ENCODE measurements around the gene COL6A1. TPM values are rescaled to one million over a fixed set of nuclear protein-coding genes. Genes with fewer than 3 reads are reported as not detected.

Gene COL6A1
- total RNA-seq, 1 donor from 2014 or later = 270 TPM

DNA sequence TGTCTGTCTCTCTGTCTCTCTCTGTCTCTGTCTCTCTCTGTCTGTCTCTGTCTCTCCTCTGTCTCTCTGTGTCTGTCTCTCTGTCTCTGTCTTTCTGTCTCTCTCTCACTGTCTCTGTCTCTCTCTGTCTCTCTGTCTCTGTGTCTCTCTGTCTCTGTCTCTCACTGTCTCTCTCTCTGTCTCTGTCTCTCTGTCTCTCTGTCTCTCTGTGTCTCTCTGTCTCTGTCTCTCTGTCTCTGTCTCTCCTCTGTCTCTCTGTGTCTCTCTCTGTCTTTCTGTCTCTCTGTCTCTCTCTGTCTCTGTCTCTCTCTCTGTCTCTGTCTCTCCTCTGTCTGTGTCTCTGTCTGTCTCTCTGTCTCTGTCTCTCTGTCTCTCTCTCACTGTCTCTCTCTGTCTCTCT, 873 bp upstream of the COL6A1 start:
- Histone ChIP-seq H3K27me3 (ENCODE audit: control insufficient read depth in 3 of 3, insufficient read depth in 3 of 3, low read length in 3 of 3) (peaks cover 0 to 9% (median 2%) of the 10 kb centered on the region in 3 donors), H3K36me3 (ENCODE audit: control insufficient read depth in 3 of 3, insufficient read depth in 3 of 3, low read length in 3 of 3) (peaks cover 0 to 13% (median 13%) of the 10 kb centered on the region in 3 donors), H3K27ac (ENCODE audit: low read depth, low read length) (peak overlapping the region; percentile 86), H3K4me3 (ENCODE audit: low read length in 3 of 3) (peak overlapping the region; percentile 58 to 76 (median 59)), H3K4me1 (ENCODE audit: control insufficient read depth in 3 of 3, insufficient read depth in 3 of 3, low read length in 3 of 3) (peaks cover 16 to 22% (median 19%) of the 10 kb centered on the region in 3 donors), H3K9me3 (ENCODE audit: control insufficient read depth in 3 of 3, low read length in 3 of 3) (no peaks in the 10 kb centered on the region), H3K9ac (ENCODE audit: low read depth in 1 of 3, low read length in 3 of 3) (peak overlapping the region; percentile 52 to 79 (median 77))

- Histone ChIP-seq H3K4me1 (ENCODE audit: control insufficient read depth in 3 of 3, insufficient read depth in 3 of 3, low read length in 3 of 3) (peaks cover 16 to 27% (median 22%) of the 10 kb centered on the region in 3 donors), H3K4me3 (ENCODE audit: low read length in 3 of 3) (peak overlapping the region; percentile 72 to 86 (median 73)), H3K27me3 (ENCODE audit: control insufficient read depth in 3 of 3, insufficient read depth in 3 of 3, low read length in 3 of 3) (peaks cover 0 to 9% (median 0%) of the 10 kb centered on the region in 3 donors), H3K9me3 (ENCODE audit: control insufficient read depth in 3 of 3, low read length in 3 of 3) (no peaks in the 10 kb centered on the region), H3K9ac (ENCODE audit: low read depth in 1 of 3, low read length in 3 of 3) (peak overlapping the region; percentile 62 to 89 (median 72)), H3K27ac (ENCODE audit: low read depth, low read length) (peak overlapping the region; percentile 69), H3K36me3 (ENCODE audit: control insufficient read depth in 3 of 3, insufficient read depth in 3 of 3, low read length in 3 of 3) (peaks cover 2 to 24% (median 20%) of the 10 kb centered on the region in 3 donors)
Observed at GRCh38 chr21:45982092-45982757, 655 bp downstream of the COL6A1 start.

DNA sequence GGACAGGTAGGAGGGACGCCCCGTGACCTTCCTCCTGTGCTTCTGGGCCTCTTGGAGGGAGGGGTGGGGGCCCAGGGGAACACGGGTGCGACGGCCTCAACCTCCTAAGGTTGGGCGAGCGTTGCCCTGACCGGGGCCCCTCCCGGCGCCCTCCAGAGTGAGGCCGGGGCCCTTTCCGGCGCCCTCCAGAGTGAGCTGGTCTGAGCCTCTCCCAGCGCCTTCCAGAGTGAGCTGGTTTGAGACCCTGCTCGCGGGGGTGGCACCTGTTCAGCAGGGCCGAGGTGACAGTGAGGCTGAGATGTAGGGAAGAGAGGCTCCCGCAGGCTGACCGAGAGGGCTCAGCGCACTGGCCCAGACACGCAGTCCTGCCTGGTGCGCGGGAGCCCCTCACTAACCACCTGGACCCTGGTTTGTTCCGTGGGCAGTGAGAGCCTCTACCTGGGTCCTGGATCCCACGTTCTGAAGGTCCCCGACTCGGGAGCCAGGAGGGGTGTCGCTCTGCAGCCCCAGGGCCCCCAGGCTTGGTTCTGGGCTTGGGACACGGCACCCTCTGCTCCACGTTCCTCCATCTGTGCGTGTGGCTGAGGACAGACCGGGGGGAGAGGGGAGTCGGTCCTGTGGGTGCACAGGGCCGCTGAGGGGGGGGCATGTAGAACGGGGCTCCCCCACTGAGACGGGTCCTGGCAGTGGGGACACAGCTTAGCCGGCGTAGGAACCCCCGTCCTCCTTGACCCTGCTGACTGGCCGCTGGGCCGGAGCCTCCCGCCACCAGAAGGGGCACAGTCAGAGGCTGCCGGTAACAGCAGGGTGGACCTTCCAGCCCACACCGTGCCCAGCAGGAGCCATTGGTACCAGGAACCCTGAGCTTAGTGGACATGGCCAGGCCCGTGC, 1.4 kb downstream of the COL6A1 start:
- Histone ChIP-seq H3K27ac (ENCODE audit: low read depth, low read length) (peak overlapping the region; percentile 69), H3K36me3 (ENCODE audit: control insufficient read depth in 3 of 3, insufficient read depth in 3 of 3, low read length in 3 of 3) (peaks cover 4 to 27% (median 22%) of the 10 kb centered on the region in 3 donors), H3K9me3 (ENCODE audit: control insufficient read depth in 3 of 3, low read length in 3 of 3) (no peaks in the 10 kb centered on the region), H3K9ac (ENCODE audit: low read depth in 1 of 3, low read length in 3 of 3) (peak overlapping the region; percentile 62 to 89 (median 72)), H3K4me3 (ENCODE audit: low read length in 3 of 3) (peak overlapping the region; percentile 72 to 86 (median 73)), H3K27me3 (ENCODE audit: control insufficient read depth in 3 of 3, insufficient read depth in 3 of 3, low read length in 3 of 3) (peaks cover 0 to 9% (median 0%) of the 10 kb centered on the region in 3 donors), H3K4me1 (ENCODE audit: control insufficient read depth in 3 of 3, insufficient read depth in 3 of 3, low read length in 3 of 3) (peaks cover 13 to 29% (median 20%) of the 10 kb centered on the region in 3 donors)

DNA sequence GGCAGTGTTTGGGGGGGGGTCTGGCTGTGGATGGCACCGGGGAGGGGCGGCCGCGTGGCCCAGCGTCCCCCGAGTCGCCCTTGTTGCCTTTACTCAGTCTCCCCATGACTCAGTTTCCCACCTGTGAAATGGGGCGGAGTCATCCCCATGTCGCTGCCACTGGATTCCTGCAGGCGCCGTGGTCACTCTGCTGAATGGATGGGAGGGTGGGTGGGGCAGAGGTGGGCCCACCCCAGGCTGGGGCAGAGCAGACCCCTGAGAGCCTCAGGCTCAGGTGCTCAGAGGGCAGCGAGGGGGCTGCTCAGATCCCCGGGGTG, 2.0 kb downstream of the COL6A1 start:
- Histone ChIP-seq H3K9ac (ENCODE audit: low read depth in 1 of 3, low read length in 3 of 3) (peak overlapping the region in 1 of 3 donors; percentile 89), H3K27ac (ENCODE audit: low read depth, low read length) (peak overlapping the region; percentile 54)

GRCh38 chr21:45983981-45984551, 2.5 kb downstream of the COL6A1 start:
- H3K9ac ChIP-seq (ENCODE audit: low read depth in 1 of 3, low read length in 3 of 3) = peak overlapping the region in 1 of 3 donors; percentile 62
- peaks cover 13 to 29% (median 20%) of the 10 kb centered on the region in 3 donors for H3K4me1 ChIP-seq (ENCODE audit: control insufficient read depth in 3 of 3, insufficient read depth in 3 of 3, low read length in 3 of 3)
- peaks cover 4 to 30% (median 22%) of the 10 kb centered on the region in 3 donors for H3K36me3 ChIP-seq (ENCODE audit: control insufficient read depth in 3 of 3, insufficient read depth in 3 of 3, low read length in 3 of 3)
- no peaks in the 10 kb centered on the region for H3K9me3 ChIP-seq (ENCODE audit: control insufficient read depth in 3 of 3, low read length in 3 of 3)
- H3K27me3 ChIP-seq (ENCODE audit: control insufficient read depth in 3 of 3, insufficient read depth in 3 of 3, low read length in 3 of 3) = peaks cover 0 to 9% (median 0%) of the 10 kb centered on the region in 3 donors
- H3K4me3 ChIP-seq (ENCODE audit: low read length in 3 of 3) = peak overlapping the region in 2 of 3 donors; percentile 18 to 35
- H3K27ac ChIP-seq (ENCODE audit: low read depth, low read length) = peak overlapping the region; percentile 54

More for the DNA sequence above, 2.0 kb downstream of the COL6A1 start:
- Histone ChIP-seq H3K36me3 (ENCODE audit: control insufficient read depth in 3 of 3, insufficient read depth in 3 of 3, low read length in 3 of 3) (peaks cover 4 to 29% (median 22%) of the 10 kb centered on the region in 3 donors), H3K4me3 (ENCODE audit: low read length in 3 of 3) (peak overlapping the region; percentile 72 to 86 (median 73)), H3K4me1 (ENCODE audit: control insufficient read depth in 3 of 3, insufficient read depth in 3 of 3, low read length in 3 of 3) (peaks cover 13 to 29% (median 20%) of the 10 kb centered on the region in 3 donors), H3K9me3 (ENCODE audit: control insufficient read depth in 3 of 3, low read length in 3 of 3) (no peaks in the 10 kb centered on the region), H3K27me3 (ENCODE audit: control insufficient read depth in 3 of 3, insufficient read depth in 3 of 3, low read length in 3 of 3) (peaks cover 0 to 9% (median 0%) of the 10 kb centered on the region in 3 donors)

- H3K27ac ChIP-seq (ENCODE audit: low read depth, low read length) = peak overlapping the region; percentile 54
- H3K36me3 ChIP-seq (ENCODE audit: control insufficient read depth in 3 of 3, insufficient read depth in 3 of 3, low read length in 3 of 3) = peaks cover 4 to 32% (median 24%) of the 10 kb centered on the region in 3 donors
- peaks cover 0 to 5% (median 0%) of the 10 kb centered on the region in 3 donors for H3K27me3 ChIP-seq (ENCODE audit: control insufficient read depth in 3 of 3, insufficient read depth in 3 of 3, low read length in 3 of 3)
- no peaks in the 10 kb centered on the region for H3K9me3 ChIP-seq (ENCODE audit: control insufficient read depth in 3 of 3, low read length in 3 of 3)
- H3K4me3 ChIP-seq (ENCODE audit: low read length in 3 of 3) = peak overlapping the region in 1 of 3 donors; percentile 18
- H3K9ac ChIP-seq (ENCODE audit: low read depth in 1 of 3, low read length in 3 of 3) = peak overlapping the region in 1 of 3 donors; percentile 62
- peaks cover 13 to 29% (median 20%) of the 10 kb centered on the region in 3 donors for H3K4me1 ChIP-seq (ENCODE audit: control insufficient read depth in 3 of 3, insufficient read depth in 3 of 3, low read length in 3 of 3)
Observed at GRCh38 chr21:45984584-45985095, 3.1 kb downstream of the COL6A1 start.

DNA sequence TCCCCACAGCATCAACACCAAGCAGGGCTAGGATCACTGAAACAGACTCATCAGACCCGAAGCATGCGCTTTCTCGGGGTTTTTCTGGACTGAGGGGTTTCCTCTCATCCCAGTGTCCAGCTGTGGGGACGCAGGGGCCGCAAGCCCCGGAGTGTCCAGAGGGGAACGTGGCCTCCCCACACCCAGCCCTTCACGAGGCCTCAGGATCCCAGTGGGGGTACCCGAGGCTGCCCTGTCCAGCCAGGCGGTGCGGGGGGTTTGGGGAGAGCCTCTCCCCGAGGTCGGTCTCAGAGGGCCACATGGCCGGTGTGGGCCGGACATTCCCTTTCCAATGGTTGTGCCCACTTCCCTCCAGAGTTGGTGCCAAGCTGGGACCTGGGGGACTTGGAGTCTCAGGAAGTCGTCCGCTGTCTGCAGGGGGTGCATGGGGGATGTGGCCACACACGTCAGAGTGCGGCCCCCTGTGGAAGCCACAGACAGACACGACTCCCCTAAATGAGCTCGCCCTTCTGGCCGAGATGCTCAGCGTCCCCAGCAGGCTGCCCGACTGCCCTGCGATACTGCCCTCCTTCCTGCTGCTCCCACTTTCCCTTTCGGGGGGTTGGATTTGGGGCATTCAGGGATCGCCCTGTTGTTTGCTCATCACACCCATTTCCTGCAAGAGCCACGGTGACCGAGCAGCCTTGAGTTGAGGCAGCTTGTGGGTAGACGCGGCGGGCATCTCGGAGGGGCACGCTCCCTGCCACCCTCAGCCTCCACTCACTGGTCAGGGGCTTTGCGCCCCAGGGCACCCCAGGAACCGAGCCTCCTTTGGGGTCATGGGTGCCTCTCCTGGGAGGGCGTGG, 4.1 kb downstream of the COL6A1 start:
- Histone ChIP-seq H3K4me1 (ENCODE audit: control insufficient read depth in 3 of 3, insufficient read depth in 3 of 3, low read length in 3 of 3) (peaks cover 11 to 24% (median 20%) of the 10 kb centered on the region in 3 donors), H3K9me3 (ENCODE audit: control insufficient read depth in 3 of 3, low read length in 3 of 3) (no peaks in the 10 kb centered on the region), H3K36me3 (ENCODE audit: control insufficient read depth in 3 of 3, insufficient read depth in 3 of 3, low read length in 3 of 3) (peaks cover 10 to 33% (median 28%) of the 10 kb centered on the region in 3 donors), H3K27ac (ENCODE audit: low read depth, low read length) (peak overlapping the region; percentile 54), H3K4me3 (ENCODE audit: low read length in 3 of 3) (peak overlapping the region in 2 of 3 donors; percentile 13 to 27), H3K9ac (ENCODE audit: low read depth in 1 of 3, low read length in 3 of 3) (peak overlapping the region in 1 of 3 donors; percentile 47), H3K27me3 (ENCODE audit: control insufficient read depth in 3 of 3, insufficient read depth in 3 of 3, low read length in 3 of 3) (no peaks in the 10 kb centered on the region)

- no peaks in the 10 kb centered on the region for H3K9me3 ChIP-seq (ENCODE audit: control insufficient read depth in 3 of 3, low read length in 3 of 3)
- H3K4me1 ChIP-seq (ENCODE audit: control insufficient read depth in 3 of 3, insufficient read depth in 3 of 3, low read length in 3 of 3) = peaks cover 11 to 17% (median 15%) of the 10 kb centered on the region in 3 donors
- no peaks in the 10 kb centered on the region for H3K27me3 ChIP-seq (ENCODE audit: control insufficient read depth in 3 of 3, insufficient read depth in 3 of 3, low read length in 3 of 3)
- peak overlapping the region; percentile 54 for H3K27ac ChIP-seq (ENCODE audit: low read depth, low read length)
- H3K9ac ChIP-seq (ENCODE audit: low read depth in 1 of 3, low read length in 3 of 3) = no peak overlapping the region
- peaks cover 10 to 33% (median 28%) of the 10 kb centered on the region in 3 donors for H3K36me3 ChIP-seq (ENCODE audit: control insufficient read depth in 3 of 3, insufficient read depth in 3 of 3, low read length in 3 of 3)
- no peak overlapping the region for H3K4me3 ChIP-seq (ENCODE audit: low read length in 3 of 3)
Observed at GRCh38 chr21:45986316-45987051, 4.9 kb downstream of the COL6A1 start.

All from skeletal muscle tissue (tissue), 4 donors.